Sigmoid colon (tissue), 7 donors: ENCODE data around the gene PDE9A. TPM values are rescaled to one million over a fixed set of nuclear protein-coding genes. Genes with fewer than 3 reads are reported as not detected.

Experiments
- DNase-seq: peaks from one replicate; pipeline ENCODE4 v3.0.0-alpha.2; 2019
- H3K27ac ChIP-seq, 4 donors: fragments of 200-600 bp; sonication (generic); one replicate each; pipeline ENCODE4 v1.5.1; 2016 to 2019; ENCODE audit warnings: mild to moderate bottlenecking in 1 of 4
- H3K27me3 ChIP-seq, 3 donors: fragments of 200-600 bp; sonication (generic); one replicate each; pipeline ENCODE4 v1.5.1; 2019; ENCODE audit warnings: mild to moderate bottlenecking in 1 of 3
- H3K36me3 ChIP-seq, 4 donors: fragments of 200-600 bp; sonication (generic); one replicate each; pipeline ENCODE4 v1.5.1; 2016 to 2019
- H3K4me1 ChIP-seq, 4 donors: fragments of 200-600 bp; sonication (generic); one replicate each; pipeline ENCODE4 v1.5.1; 2017 to 2019
- H3K4me3 ChIP-seq, 4 donors: fragments of 200-600 bp; sonication (generic); one replicate each; pipeline ENCODE4 v1.5.1; 2017 to 2019; ENCODE audit warnings: mild to moderate bottlenecking in 2 of 4, moderate library complexity in 1 of 4
- H3K9me3 ChIP-seq, 4 donors: fragments of 200-600 bp in 3 of 4; sonication (generic) in 3 of 4; one replicate each; pipeline versions ENCODE4 v1.5.1 to v1.6.1; 2013 to 2019
- CTCF ChIP-seq, 4 experiments: fragments of 450-650 bp in 3 of 4; fragments of 200-600 bp in 1 of 4; IDR thresholded peaks; one replicate each; pipeline ENCODE4 v1.5.1; 2016 to 2019; ENCODE audit warnings: antibody characterized with exemption in 4 of 4, mild to moderate bottlenecking in 3 of 4, moderate library complexity in 2 of 4
- EP300 ChIP-seq, 4 donors: sonication (generic); formaldehyde crosslinking; IDR thresholded peaks; one replicate each; pipeline ENCODE4 v1.6.1; 2017; ENCODE audit warnings: antibody characterized with exemption in 4 of 4
- POLR2A ChIP-seq, 2 donors: fragments of 450-650 bp; IDR thresholded peaks; one replicate each; pipeline ENCODE4 v1.6.1; 2016; ENCODE audit warnings: antibody characterized with exemption in 2 of 2, mild to moderate bottlenecking in 2 of 2, moderate library complexity in 2 of 2
- POLR2AphosphoS5 ChIP-seq, 4 donors: sonication (generic); formaldehyde crosslinking; IDR thresholded peaks; one replicate each; pipeline ENCODE4 v1.6.1; 2017; ENCODE audit warnings: antibody characterized with exemption in 4 of 4
- WGBS, 2 donors: extraction: QIAGEN DNeasy Blood & Tissue Kit; methylation state at CpG; one replicate each; pipeline ENCODE4 v1.1.7; 2013; 5-methylcytosine and 5-hydroxymethylcytosine counted together
- intact Hi-C: fragments of 100-400 bp; cut with DNase I; formaldehyde crosslinking; loops from one replicate; pipeline ENCODE4 v1.15.1; 2023
- polyA plus RNA-seq, 3 donors: library from polyadenylated mRNA; stranded (reverse); fragments of 200-250 nt; gene quantifications; one replicate each; pipeline ENCODE4 v1.2.3, GENCODE V29; 2013
- total RNA-seq, 4 donors: library from RNA; depleted of rRNA; stranded (reverse); fragments of >200 nt; gene quantifications; one replicate each; pipeline ENCODE4 v1.1.0, GENCODE V29; 2016
- donor health status: healthy with polysubstance abuse.
- donor health status: Bipolar disorder and iron deficiency.
- donor health status: healthy.

The PDE9A gene
- total and polyA plus RNA-seq, 7 donors, result 71.6 to 433 (median 102) TPM

DNA sequence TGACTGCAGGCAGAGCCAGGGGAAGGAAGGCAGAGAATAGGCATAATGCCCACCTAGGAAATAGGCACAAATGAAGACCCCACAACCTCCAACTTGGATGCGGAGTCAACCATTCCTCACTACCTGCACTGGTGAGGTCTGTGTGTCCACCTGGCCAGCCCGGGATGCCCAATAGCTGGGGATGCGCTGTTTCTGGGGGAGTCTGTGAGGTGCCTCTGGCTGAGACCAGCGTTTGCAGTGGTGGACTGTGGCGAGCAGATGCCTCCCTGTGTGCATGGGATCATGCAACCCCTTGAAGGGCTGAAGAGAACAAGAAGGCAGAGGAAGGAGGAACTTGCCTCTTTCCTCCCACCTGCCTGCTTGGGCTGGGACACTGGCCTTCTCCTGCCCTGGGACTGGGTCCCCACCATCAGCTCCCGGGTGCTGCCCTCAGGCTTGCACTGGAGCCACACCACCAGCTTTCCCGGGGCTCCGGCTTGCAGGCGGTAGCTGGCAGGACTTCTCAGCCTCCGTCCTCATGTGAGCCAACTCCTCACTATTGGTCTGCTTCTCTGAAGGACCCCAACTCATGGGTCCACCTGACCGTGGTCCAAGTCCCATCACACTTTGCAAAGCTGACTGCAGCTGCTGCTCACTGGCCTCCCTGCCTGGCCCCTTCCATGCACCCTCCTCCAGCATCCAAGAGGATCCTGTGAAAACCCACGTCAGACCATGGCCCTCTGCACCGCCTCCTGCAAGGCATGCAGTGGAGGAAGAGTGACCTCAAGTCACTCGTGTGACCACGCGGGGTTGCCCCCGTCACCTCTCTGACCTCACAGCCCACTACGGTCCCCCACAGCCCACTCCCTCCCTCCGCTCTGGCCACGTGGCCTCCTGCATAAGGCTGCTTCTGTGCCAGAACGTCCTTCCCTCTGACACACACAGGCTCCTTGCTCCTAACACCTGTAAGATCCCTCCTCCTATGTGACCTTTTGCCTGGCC lies 2.7 kb upstream of the PDE9A start:
- peaks cover 0 to 35% (median 27%) of the 10 kb centered on the region in 4 donors for H3K4me1 ChIP-seq
- TF ChIP-seq POLR2A (IDR thresholded peaks at IDR 0.05) (no peak), EP300 (IDR thresholded peaks at IDR 0.05) (no peak), POLR2AphosphoS5 (IDR thresholded peaks at IDR 0.05) (no peak), CTCF (IDR thresholded peaks at IDR 0.05) (no peak)
- intact Hi-C loops, result no loop called here
- WGBS, 2 donors, result 87% methylated on average over 21 of the region's 21 CpGs
- H3K4me3 ChIP-seq, result no peak overlapping the region
- H3K27ac ChIP-seq, result peak overlapping the region in 1 of 4 donors; percentile 92
- peak; percentile 60 for DNase-seq
- H3K9me3 ChIP-seq, result no peaks in the 10 kb centered on the region
- peaks cover 0 to 3% (median 0%) of the 10 kb centered on the region in 3 donors for H3K27me3 ChIP-seq
- no peaks in the 10 kb centered on the region for H3K36me3 ChIP-seq

DNA sequence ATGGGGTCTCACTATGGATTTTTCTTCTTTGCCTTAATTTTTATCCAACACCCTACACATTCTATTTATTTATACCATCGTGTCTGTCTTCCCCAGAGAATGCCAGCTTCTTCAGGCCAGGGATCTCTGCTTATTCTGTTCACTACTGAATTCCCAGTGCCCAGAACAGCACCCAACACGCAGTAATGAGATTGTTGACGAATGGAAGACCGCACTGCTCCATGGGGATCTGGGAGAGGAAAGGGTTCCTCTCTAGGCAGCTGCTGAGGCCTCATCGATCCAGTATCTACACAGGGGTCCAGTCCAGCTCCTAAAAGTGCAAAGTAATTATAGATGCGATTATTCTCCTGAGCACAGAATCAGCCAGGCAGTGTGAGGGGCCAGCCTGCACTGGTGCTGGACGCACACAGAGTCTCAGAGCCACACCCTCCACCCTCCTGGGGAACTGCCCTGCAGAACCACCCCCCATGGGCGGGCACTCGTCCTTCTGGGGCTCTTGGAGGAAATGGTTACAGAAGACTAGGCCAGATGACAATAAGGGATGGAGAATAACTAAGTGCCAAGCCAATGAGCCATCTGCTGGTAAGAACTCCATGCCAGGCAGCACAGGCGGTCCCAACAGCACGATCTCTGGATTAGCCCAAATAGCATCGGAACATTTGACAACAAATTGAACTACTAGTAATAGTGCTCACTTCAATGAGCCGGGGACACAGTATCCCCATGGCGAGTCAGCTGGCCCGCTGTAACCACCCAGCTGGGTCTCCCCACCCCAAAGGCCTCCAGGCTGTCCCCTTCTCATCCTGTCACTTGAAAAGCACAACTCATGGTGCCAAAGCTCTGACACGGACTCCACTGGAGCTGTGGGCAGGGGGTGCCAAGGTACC lies 1.7 kb upstream of the PDE9A start:
- peaks cover 0 to 4% (median 0%) of the 10 kb centered on the region in 3 donors for H3K27me3 ChIP-seq
- H3K27ac ChIP-seq, result peak overlapping the region; percentile 75 to 95 (median 90)
- peaks cover 0 to 45% (median 37%) of the 10 kb centered on the region in 4 donors for H3K4me1 ChIP-seq
- no peak overlapping the region for H3K4me3 ChIP-seq
- 62 to 78% methylated on average over 16 of the region's 16 CpGs for WGBS, 2 donors
- H3K36me3 ChIP-seq, result no peaks in the 10 kb centered on the region
- no peak for DNase-seq
- H3K9me3 ChIP-seq, result no peaks in the 10 kb centered on the region
- TF ChIP-seq POLR2A (IDR thresholded peaks at IDR 0.05) (no peak), EP300 (IDR thresholded peaks at IDR 0.05) (no peak), POLR2AphosphoS5 (IDR thresholded peaks at IDR 0.05) (no peak), CTCF (IDR thresholded peaks at IDR 0.05) (no peak)
- intact Hi-C loops, result loop anchor here (2.0 kb wide), 1 partner anchor 21 kb away; no protein-coding TSS in a partner anchor

DNA sequence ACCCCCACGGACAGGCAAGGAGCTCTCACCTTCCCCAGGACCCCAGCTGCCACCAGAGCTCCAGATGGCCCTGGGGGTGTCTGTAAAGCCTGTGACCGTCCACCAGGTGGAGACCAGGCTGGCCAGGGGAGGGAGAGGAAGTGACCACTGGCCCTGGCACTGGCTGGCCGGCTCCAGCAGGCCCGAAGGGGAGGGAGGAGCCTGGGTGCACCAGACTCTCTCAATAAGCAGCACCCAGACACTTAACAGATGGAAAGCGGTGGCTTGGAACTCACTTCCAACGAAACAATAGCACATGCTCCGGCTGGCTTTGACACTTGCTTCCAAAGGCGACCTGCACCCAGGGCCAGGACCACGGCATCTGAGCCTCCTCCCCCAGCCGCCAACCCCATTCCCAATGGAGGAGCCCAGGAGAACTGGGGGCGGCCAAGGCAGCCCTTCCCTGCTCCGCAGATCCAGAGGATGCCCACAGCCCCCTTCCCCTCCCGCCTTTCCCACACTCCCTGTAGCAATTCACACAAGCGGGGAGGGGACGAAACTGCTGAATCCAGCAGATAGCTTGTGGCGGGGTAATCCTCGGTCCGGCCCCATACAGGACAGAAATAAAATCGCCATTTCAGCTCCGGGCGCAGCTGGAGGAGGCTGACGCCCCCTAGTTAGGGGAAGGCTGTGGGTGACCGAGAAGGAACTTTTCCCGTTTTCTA lies 742 bp upstream of the PDE9A start:
- DNase-seq, result peak; percentile 92
- WGBS, 2 donors, result 47 to 48% methylated on average over 24 of the region's 24 CpGs
- peaks cover 0 to 54% (median 46%) of the 10 kb centered on the region in 4 donors for H3K4me1 ChIP-seq
- peak overlapping the region; percentile 45 to 86 (median 82) for H3K4me3 ChIP-seq
- H3K9me3 ChIP-seq, result no peaks in the 10 kb centered on the region
- H3K27me3 ChIP-seq, result peaks cover 0 to 7% (median 0%) of the 10 kb centered on the region in 3 donors
- intact Hi-C loops, result loop anchor here (2.0 kb wide), 1 partner anchor 20 kb away; no protein-coding TSS in a partner anchor
- peak; percentile 52 to 69 (median 56) for TF ChIP-seq CTCF (IDR thresholded peaks at IDR 0.05)
- peak; percentile 38 to 74 (median 68) for TF ChIP-seq POLR2AphosphoS5 (IDR thresholded peaks at IDR 0.05)
- TF ChIP-seq POLR2A (IDR thresholded peaks at IDR 0.05), result no peak
- H3K27ac ChIP-seq, result peak overlapping the region; percentile 75 to 95 (median 90)
- no peaks in the 10 kb centered on the region for H3K36me3 ChIP-seq
